GM19240 (cell line): ENCODE results near the gene HLA-DMA.

Experiments
- DNase-seq: peaks from one replicate; pipeline ENCODE4 v3.0.0; 2011; ENCODE audit warnings: low spot score; ENCODE audit not compliant: insufficient read length

The HLA-DMA gene

DNA sequence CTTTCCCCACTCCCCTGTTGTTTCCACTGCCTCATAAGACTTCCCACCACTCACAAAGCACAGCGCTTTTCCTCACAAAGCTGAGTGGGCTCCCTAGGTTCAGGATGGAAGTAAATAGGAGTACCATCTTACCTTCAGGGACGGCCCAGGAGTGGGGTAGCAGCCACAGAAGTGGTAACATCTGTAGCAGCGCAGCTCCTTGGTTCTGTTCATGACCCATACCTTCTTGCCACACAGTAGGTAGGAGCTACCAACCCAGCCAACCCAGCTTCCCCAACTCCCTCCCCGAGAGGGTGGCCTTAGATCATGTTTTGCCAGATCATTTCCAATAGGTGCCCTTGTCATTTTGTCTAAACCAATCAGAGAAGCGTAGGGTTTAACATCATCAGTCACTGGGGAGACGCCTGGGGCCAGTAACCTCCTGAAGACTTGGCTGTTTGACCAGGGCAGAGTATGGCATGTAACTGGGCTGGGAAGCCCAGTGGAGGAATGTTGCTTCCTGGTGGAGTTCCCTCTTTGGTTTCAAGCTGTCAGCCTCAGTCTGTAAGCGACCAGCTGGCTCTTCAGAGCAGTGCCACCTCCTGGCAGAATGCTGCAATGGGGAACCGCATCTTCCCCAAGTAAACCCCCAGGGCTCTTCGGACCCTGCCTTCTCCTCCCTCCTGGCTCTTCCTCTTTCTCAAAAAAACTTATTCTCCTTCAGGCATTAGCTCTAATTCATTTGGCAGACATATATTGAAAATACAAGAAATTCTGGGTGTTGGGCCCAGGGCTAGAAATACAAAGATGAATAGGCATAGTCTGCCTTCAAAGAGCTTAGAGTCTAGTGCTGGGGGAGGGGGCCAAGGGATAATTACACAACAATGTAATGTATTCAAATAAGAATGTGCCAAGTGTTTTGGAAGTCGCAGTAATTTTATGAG lies at the start of gene HLA-DMA:
Gene HLA-DMA (minus strand): TSS at position 281 of the 923 bp plus-strand sequence. CDS start 61 bp downstream, at position 220.
- no peak for DNase-seq

DNA sequence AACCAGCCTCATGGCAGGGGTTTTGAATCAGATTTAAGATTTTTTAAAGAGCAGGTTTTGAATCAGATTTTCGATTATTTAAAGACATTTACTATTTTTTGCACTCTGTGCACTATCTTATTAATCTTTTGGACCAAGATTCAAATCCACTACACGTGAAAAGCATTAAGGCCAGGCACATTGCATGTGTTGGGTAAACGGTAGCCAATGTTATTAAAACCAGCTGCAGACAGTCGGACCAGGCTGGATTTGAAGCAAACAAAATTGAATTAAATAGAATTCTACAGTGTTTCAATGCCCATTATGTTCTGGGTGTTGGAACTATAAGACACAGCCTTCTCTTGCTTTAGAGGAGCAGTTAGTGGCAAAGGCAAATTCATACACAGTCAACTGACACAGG lies 48.8 kb upstream of the HLA-DMA start:
- no peak for DNase-seq

DNA sequence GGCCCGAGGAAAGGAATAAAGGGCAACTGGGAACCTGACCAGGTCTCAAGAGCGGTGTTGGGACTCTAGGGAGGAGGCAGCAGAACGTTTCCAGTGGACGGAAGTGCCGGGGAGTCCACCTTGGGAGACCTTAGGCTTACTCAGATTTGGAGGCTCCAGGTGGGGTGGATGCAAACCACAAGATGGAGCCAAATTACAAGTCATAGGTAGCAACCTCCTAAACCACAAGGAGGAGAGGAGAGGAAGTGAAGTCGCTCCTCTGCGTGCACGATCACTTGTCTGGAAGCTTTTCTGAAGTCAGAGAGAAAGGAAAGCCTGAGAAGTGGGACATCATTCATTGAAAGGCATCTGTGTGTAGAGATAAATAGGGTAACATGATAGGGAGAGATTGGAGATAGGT lies 47.2 kb upstream of the HLA-DMA start:
- DNase-seq = peak; percentile 8

DNA sequence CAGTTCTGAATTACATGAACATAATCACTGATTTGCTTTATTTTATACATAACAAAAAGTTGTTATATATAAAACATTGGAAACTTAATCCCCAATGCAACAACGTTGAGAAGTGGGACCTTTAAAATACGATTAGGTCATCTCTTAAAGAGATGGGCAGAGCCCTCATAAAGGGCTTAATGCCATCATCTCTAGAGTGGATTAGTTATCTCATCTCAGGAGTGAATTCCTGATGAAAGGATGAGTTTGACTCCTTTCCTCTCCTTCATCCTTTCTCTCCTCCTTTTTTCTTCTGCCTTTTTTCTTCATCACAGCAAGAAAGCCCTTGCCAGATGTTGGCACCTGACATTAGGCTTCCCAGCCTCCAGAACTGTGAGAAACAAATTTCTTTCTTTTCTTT lies 42.6 kb upstream of the HLA-DMA start:
- DNase-seq = no peak

DNA sequence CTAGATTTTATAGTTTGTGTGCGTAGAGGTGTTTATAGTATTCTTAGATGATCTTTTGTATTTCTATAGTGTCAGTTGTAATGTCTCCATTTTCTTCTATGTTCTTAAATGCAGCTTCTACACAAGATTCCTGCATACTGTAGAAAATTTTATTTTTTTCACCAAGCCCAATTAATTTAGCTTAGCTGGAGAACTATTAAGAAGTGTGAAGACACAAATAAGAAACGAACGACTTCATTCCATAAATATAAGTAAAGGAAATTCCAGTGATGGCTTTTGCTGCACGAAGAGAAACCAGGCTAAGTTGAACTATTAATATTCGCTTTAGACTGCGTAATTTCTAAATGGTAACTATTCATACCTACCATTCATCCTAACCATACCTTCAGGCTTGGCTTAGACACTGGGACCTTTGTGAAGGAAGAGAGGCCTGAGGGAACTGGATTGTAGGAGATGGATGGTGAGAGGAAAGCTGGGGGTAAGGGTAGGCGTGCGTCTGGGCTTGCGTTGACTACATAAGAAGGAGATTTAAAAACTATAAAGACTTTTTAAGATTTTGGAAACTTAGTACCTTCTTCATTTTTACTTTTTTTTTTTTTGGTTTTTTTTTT lies 40.6 kb upstream of the HLA-DMA start:
- DNase-seq = no peak

DNA sequence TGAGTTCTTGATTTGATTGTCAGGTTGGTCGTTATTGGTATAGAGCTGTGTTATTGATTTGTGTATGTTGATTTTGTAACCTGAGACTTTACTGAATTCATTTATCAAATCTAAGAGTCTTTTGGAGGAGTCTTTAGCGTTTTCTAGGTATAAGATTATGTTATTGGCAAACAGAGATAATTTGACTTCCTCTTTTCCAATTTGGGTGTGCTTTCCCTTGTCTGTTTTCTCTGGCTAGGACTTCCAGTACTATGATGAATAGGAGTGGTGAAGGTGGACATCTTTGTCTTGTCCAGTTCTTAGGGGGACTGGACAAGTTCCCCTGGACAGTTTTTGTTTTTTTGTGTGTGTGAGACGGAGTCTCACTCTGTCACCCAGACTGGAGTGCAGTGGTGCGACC lies 39.1 kb upstream of the HLA-DMA start:
- DNase-seq = no peak

DNA sequence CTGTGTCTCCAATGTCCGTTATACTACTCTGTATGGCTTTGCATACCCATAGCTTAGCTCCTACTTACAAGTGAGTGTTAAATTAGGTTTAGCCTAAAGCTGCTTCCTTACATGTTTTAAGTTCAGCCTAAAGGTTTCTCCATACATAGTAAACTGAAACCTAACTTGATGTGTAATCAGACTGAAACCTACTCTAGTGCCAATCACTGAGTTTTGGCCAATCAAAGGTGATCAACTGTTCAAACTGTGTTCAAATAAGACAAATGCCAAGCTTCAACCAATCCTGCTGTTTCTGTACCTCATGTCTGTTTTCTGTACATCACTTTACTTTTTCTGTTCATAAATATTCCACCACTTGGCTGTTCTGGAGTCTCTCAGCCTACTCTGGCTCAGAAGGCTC lies 36.5 kb upstream of the HLA-DMA start:
- no peak for DNase-seq

DNA sequence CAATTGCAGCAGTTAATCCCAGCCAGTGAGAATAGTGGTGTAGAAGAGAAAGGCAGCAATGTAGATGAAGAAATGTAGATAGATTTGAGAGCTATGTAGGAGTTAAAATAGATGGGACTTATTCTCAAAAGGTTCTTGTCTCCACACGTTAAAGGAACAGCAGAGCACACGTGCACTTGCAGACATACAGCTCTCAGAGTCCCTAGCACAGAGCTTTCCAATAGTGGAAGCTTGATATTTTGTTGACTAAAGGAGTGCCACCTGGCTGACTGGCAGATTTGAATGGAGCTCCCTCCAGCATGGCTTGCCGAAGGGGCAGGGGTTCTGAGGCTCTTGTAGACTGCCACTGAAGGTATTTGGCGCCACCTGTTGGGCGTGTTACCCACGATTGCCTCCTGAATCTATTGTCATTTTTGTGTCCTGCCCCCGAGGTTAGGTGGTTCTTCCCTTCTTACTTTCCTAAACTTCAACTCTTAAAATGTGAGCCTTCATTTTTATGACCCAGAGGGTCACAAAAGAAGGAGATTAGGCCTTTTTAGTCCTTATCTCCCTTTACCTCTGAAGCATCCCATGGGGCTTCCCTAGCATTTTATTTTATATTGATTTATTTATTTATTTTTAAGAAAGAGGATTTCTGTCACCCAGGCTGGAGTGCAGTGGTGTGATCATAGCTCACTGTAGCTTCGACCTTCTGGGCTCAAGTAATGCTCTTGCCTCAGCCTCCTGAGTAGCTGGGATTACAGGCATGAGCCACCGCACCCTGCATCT lies 31.9 kb upstream of the HLA-DMA start:
- DNase-seq = peak; percentile 53

DNA sequence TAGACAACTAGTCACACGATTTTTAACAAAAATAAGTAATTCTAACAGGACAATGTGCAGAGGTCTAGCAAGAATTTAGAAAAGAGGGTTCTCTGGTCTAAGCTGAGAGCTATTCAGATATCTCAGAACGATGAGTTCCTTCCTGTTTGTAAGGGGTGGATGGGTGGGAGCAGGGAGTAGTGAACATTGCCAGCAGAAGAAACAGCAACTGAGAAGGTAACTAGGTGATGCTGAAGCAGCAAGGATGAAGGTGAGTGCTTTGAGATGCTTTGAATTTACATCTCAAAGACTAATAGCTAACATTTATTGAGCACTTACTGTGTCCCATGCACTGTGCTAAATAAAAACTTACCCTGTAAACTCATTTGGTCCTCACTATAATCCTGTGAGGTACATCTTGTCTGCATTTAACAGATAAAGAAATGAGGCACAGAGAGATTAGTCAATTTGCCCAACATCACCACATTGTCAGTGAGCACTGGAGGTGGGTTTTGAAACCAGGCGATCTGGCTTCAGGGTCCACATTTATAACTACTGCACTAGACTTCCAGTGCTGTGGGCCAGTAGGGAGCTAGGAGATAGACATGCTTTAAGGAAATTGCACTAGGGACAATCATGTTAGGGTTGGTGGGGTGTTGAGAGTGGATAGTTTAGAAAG lies 31.2 kb upstream of the HLA-DMA start:
- no peak for DNase-seq

DNA sequence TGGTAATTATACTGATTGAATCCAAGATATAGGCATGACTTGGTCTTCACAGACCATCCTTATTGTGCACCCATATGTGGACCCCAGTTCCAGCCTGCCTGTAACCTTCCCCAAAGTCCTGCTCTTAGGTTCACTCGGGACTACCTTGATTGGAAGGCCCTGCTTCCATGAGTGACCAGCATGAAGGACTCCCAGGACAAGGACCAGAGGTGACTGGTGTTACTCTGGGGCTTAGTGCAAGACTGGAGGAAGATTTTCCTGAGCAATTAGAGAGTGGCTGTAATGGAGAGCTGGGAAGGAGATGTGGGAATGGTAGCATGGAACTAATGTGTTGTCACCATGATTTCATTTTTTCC lies 30.6 kb upstream of the HLA-DMA start:
- DNase-seq = no peak

DNA sequence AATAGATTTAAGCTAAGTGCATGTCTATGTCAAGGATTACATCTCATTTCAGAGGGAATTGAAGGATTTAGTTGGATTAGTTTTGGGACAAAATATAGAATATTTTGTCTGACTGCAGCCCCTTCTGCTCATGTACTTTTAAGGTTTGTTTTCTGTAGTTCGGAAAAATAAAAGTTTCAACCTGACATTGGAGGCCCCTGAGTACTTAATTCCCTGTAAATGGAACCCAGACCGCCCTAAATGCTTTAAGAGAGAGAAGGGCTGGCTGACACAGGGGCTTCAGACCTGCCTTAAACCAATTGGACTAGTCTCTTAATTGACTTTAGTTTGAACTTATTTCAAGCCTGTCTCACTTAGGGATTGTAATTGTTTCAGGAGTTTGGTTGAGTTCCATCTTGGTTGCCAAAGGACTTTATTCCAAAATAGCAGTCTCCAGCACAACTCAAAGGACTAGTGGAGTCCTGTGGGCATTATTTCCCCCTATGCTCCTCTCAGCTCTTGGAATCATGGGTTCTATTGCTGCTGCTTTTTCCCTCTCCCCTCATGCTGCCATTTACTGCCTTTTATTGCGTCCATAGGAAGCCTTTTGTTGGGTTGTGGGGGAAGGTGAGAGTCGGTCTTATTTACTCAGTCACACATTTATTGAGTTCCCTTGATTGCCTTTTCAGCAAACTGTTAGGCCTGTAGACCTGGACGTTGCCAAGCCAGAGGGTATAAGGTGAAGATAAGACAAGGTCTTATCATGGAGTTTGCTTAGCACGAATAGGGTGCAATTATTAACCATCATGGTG lies 30.0 kb upstream of the HLA-DMA start:
- no peak for DNase-seq

DNA sequence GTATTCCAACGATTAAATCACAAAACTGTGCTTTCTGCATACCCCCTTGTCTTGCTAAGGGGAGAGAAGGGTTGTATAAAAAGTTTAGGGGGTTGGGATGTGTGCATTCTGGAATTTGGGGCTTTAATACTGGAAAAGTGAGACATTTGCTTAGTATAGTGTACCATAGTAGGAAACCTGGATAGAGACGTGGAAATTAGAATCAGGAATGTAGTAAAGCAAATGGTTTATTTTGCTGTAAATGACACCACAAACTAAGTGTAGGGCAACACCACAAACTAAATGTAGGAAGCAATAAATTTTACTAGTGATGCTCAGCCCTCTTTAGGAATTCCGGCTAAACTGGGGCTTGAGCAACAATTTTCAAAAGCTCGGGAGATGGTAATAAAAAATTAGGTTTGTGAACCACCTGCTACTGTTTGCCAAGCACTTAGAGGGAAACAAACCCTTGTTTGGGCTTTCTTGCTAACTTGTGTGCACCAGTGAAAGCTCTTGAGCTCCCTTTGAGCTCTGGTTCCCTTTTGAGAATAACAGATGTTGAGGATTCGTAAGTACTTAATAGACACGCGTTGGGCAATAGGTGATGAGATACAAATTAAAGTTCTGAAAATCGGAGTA lies 29.3 kb upstream of the HLA-DMA start:
- no peak for DNase-seq

DNA sequence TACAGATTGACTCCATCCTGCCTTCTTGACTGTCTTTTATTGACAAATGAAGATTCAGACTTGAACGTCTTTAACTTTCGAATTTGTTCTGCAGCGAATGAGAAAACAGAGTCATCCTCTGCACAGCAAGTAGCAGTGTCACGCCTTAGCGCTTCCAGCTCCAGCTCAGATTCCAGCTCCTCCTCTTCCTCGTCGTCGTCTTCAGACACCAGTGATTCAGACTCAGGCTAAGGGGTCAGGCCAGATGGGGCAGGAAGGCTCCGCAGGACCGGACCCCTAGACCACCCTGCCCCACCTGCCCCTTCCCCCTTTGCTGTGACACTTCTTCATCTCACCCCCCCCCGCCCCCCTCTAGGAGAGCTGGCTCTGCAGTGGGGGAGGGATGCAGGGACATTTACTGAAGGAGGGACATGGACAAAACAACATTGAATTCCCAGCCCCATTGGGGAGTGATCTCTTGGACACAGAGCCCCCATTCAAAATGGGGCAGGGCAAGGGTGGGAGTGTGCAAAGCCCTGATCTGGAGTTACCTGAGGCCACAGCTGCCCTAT lies 27.7 kb upstream of the HLA-DMA start:
- DNase-seq = no peak

DNA sequence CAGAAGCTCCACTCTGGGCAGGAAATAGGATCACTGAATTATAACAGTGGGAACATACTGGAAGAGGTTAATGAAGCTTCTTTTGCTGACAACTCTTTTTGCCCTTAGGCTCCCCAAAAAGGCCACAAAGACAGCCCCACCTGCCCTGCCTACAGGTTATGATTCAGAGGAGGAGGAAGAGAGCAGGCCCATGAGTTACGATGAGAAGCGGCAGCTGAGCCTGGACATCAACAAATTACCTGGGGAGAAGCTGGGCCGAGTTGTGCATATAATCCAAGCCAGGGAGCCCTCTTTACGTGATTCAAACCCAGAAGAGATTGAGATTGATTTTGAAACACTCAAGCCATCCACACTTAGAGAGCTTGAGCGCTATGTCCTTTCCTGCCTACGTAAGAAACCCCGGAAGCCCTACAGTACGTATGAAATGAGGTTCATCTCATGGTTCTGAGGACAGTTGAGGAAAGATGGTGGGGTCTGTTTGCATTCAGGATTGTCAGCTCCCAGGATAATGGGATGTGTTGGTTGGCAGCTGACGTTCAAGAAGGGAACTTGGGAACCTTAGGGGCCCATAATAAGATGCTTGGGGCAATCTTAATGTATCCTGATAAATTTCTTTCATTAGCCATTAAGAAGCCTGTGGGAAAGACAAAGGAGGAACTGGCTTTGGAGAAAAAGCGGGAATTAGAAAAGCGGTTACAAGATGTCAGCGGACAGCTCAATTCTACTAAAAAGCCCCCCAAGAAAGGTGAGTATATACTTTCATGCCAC lies 27.0 kb upstream of the HLA-DMA start:
- DNase-seq = no peak

DNA sequence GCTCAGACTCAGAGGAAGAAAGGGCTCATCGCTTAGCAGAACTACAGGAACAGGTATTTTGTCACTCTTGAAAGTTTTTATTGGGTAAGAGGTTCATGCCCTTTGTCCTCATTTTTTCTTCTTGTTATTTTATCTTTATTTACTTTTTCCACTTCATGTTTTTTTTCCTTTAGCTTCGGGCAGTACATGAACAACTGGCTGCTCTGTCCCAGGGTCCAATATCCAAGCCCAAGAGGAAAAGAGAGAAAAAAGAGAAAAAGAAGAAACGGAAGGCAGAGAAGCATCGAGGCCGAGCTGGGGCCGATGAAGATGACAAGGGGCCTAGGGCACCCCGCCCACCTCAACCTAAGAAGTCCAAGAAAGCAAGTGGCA lies 25.0 kb upstream of the HLA-DMA start:
- no peak for DNase-seq

DNA sequence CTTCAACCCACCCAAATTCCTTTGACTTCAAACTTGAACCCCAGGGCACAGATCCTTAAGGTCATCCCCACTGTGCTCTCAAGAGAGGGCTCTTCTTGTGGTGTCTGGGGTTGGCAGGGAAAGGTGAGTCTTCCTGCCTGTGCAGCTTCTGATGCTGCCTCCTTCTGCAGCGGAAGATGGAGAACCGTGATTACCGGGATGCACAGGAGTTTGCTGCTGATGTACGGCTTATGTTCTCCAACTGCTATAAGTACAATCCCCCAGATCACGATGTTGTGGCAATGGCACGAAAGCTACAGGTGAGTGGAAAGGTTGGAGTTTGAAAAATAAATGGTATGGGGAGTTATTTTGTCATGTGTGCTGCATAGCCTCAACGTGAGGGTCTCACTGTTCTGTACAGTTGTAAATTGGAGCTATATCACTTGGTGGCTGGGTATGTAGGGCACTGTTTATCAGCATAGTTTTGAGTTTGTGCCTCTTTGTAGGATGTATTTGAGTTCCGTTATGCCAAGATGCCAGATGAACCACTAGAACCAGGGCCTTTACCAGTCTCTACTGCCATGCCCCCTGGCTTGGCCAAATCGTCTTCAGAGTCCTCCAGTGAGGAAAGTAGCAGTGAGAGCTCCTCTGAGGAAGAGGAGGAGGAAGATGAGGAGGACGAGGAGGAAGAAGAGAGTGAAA lies 24.5 kb upstream of the HLA-DMA start:
- no peak for DNase-seq

DNA sequence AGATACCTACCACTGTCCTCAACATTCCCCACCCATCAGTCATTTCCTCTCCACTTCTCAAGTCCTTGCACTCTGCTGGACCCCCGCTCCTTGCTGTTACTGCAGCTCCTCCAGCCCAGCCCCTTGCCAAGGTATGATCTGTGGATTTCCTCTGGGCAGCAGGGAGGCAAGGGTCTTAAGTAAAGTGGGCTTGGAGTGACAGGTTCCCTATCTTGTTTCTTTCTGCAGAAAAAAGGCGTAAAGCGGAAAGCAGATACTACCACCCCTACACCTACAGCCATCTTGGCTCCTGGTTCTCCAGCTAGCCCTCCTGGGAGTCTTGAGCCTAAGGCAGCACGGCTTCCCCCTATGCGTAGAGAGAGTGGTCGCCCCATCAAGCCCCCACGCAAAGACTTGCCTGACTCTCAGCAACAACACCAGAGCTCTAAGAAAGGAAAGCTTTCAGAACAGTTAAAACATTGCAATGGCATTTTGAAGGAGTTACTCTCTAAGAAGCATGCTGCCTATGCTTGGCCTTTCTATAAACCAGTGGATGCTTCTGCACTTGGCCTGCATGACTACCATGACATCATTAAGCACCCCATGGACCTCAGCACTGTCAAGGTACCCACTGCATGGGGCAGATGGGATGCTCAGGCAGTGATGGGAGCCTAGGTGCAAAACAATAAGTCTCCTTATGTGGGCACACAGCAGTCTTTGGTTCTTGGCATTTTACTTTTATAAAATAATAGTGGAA lies 23.6 kb upstream of the HLA-DMA start:
- DNase-seq = no peak

DNA sequence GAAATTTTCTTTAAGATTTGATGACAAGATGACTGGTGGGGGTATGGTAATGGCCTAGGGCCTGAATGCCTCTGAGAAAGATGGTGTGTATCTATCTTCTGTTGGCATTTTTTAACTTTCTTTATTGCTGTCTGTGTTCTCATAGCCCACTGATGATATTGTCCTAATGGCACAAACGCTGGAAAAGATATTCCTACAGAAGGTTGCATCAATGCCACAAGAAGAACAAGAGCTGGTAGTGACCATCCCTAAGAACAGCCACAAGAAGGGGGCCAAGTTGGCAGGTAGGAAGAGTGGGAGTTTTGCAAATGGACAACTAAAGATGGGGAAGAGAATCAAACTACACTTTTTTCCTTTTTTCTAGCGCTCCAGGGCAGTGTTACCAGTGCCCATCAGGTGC lies 23.0 kb upstream of the HLA-DMA start:
- DNase-seq = no peak
